ENCODE results near the gene PAX7.

PAX7 gene

GRCh38 chr1:18730321-18730720 is 99.7 kb downstream of the PAX7 start:
- H3K4me3 ChIP-seq (ENCODE audit: low read depth in 1 of 2, low read length in 2 of 2): no peak overlapping the region
- H3K9me3 ChIP-seq (ENCODE audit: low read length): no peaks in the 10 kb centered on the region
- no peaks in the 10 kb centered on the region for H3K4me1 ChIP-seq (ENCODE audit: insufficient read depth, low read length)
- no peak overlapping the region for H3K9ac ChIP-seq (ENCODE audit: low read length)
- peaks cover 12 to 17% of the 10 kb centered on the region in 2 donors for H3K27me3 ChIP-seq (ENCODE audit: control insufficient read depth in 1 of 2, insufficient read depth in 2 of 2, low read length in 2 of 2)
- no peak overlapping the region for H3K27ac ChIP-seq (ENCODE audit: low read depth, low read length)
- no peaks in the 10 kb centered on the region for H3K36me3 ChIP-seq (ENCODE audit: insufficient read depth, low read length)

GRCh38 chr1:18731148-18731547 is 100.5 kb downstream of the PAX7 start:
- H3K4me3 ChIP-seq (ENCODE audit: low read depth in 1 of 2, low read length in 2 of 2): no peak overlapping the region
- no peaks in the 10 kb centered on the region for H3K36me3 ChIP-seq (ENCODE audit: insufficient read depth, low read length)
- H3K9me3 ChIP-seq (ENCODE audit: low read length): no peaks in the 10 kb centered on the region
- peaks cover 6 to 18% of the 10 kb centered on the region in 2 donors for H3K27me3 ChIP-seq (ENCODE audit: control insufficient read depth in 1 of 2, insufficient read depth in 2 of 2, low read length in 2 of 2)
- no peak overlapping the region for H3K9ac ChIP-seq (ENCODE audit: low read length)
- no peak overlapping the region for H3K27ac ChIP-seq (ENCODE audit: low read depth, low read length)
- H3K4me1 ChIP-seq (ENCODE audit: insufficient read depth, low read length): no peaks in the 10 kb centered on the region

DNA sequence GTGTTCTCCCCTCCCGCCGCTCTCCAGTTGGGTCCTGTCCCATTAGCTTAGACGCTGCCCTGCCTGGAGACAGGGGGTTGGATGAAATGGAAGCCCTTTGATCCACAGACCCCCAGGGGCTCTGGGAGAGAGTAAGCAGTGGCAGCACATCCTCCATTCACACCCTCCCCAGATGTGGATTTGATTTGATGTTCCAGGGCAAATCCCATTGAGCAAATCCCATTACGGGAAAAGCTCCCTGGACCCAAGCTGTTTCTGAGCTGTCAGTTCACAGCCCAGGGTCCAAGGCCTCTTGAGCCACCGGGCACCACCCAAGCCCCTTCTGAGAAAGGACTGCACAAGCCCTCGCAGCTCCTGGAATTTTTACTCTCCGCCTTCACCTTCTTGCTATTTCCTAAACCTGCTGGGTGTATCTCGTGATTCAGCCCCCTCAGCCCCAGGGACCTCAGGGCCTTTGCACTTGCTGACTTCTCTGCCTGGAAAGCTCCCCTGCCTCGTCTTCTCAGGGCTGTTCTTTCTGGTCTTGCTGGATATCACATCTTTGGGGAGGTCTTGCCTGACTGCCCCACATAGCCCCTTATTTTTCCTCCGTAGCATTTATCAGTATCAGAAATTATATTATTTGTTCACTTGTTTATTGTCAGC is 101.1 kb downstream of the PAX7 start:
- H3K36me3 ChIP-seq (ENCODE audit: insufficient read depth, low read length): no peaks in the 10 kb centered on the region
- peaks cover 4 to 15% of the 10 kb centered on the region in 2 donors for H3K27me3 ChIP-seq (ENCODE audit: control insufficient read depth in 1 of 2, insufficient read depth in 2 of 2, low read length in 2 of 2)
- H3K27ac ChIP-seq (ENCODE audit: low read depth, low read length): no peak overlapping the region
- no peak overlapping the region for H3K4me3 ChIP-seq (ENCODE audit: low read depth in 1 of 2, low read length in 2 of 2)
- H3K4me1 ChIP-seq (ENCODE audit: insufficient read depth, low read length): no peaks in the 10 kb centered on the region
- no peaks in the 10 kb centered on the region for H3K9me3 ChIP-seq (ENCODE audit: low read length)
- H3K9ac ChIP-seq (ENCODE audit: low read length): no peak overlapping the region

DNA sequence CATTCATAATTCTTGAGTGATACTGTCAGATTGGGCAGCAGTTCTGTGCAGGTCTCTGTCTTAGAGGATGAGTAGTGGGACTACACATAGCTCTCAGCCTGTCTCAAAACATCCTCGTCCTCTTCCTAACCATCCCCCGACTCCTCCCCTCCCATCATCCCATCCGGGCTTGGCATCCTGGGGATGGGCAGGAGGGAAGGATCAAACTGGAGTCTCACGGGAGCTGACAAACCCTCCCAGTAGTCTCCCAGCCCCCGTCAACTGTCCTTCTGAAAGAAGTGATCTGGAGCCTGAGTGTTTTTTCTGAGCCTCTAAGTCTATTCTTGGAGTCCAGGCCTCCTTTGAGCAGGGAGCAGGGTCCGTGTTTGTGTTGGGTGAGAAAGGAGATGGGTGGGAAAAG is 102.0 kb downstream of the PAX7 start:
- H3K27ac ChIP-seq (ENCODE audit: low read depth, low read length): no peak overlapping the region
- H3K36me3 ChIP-seq (ENCODE audit: insufficient read depth, low read length): no peaks in the 10 kb centered on the region
- no peaks in the 10 kb centered on the region for H3K4me1 ChIP-seq (ENCODE audit: insufficient read depth, low read length)
- no peaks in the 10 kb centered on the region for H3K9me3 ChIP-seq (ENCODE audit: low read length)
- no peak overlapping the region for H3K9ac ChIP-seq (ENCODE audit: low read length)
- peaks cover 4 to 13% of the 10 kb centered on the region in 2 donors for H3K27me3 ChIP-seq (ENCODE audit: control insufficient read depth in 1 of 2, insufficient read depth in 2 of 2, low read length in 2 of 2)
- no peak overlapping the region for H3K4me3 ChIP-seq (ENCODE audit: low read depth in 1 of 2, low read length in 2 of 2)

GRCh38 chr1:18734001-18734400 is 103.4 kb downstream of the PAX7 start:
- H3K27ac ChIP-seq (ENCODE audit: low read depth, low read length): no peak overlapping the region
- H3K4me1 ChIP-seq (ENCODE audit: insufficient read depth, low read length): no peaks in the 10 kb centered on the region
- H3K9ac ChIP-seq (ENCODE audit: low read length): no peak overlapping the region
- H3K27me3 ChIP-seq (ENCODE audit: control insufficient read depth in 1 of 2, insufficient read depth in 2 of 2, low read length in 2 of 2): peaks cover 4 to 21% of the 10 kb centered on the region in 2 donors
- no peaks in the 10 kb centered on the region for H3K36me3 ChIP-seq (ENCODE audit: insufficient read depth, low read length)
- H3K4me3 ChIP-seq (ENCODE audit: low read depth in 1 of 2, low read length in 2 of 2): no peak overlapping the region
- H3K9me3 ChIP-seq (ENCODE audit: low read length): no peaks in the 10 kb centered on the region

DNA sequence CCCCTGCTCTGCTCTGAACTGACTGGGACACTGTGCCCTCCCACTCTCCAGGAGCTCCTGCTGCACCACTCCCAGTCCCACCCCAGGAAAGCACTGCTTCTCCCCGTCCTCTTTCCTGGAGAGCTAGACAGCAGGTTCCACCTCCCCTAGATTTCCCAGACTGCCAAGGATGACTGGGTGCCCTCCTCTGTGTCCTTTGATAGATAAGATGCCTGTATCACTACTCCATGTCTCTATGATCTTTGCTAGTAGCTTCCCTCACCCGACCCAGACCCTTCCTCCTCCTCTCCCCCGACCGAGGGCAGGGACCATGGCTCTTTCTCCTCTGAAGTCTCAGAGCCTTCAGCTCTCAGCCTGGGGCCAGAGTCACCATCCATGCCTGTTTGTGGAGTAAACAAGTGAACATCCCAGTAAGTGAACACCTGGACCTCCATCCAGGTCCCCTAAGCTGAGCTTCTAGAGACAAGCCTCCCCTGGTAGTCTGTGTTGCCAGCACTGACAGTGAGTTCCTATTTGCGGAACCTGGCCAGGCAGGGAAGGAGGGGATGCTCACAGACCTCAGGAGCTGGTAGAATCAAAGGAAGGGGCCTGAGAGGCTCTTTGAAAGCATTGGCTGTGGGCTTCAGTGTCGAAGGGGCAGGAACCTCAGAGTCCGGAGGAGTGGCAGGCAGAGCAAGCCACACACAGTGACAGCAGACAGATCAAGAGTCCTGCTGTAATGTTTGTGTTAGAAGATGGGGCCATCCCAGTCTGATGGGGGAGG is 104.0 kb downstream of the PAX7 start:
- no peaks in the 10 kb centered on the region for H3K9me3 ChIP-seq (ENCODE audit: low read length)
- H3K27me3 ChIP-seq (ENCODE audit: control insufficient read depth in 1 of 2, insufficient read depth in 2 of 2, low read length in 2 of 2): peaks cover 4 to 24% of the 10 kb centered on the region in 2 donors
- no peak overlapping the region for H3K4me3 ChIP-seq (ENCODE audit: low read depth in 1 of 2, low read length in 2 of 2)
- no peaks in the 10 kb centered on the region for H3K36me3 ChIP-seq (ENCODE audit: insufficient read depth, low read length)
- no peaks in the 10 kb centered on the region for H3K4me1 ChIP-seq (ENCODE audit: insufficient read depth, low read length)
- no peak overlapping the region for H3K27ac ChIP-seq (ENCODE audit: low read depth, low read length)
- no peak overlapping the region for H3K9ac ChIP-seq (ENCODE audit: low read length)

GRCh38 chr1:18735224-18735997 is 104.8 kb downstream of the PAX7 start:
- Histone ChIP-seq H3K36me3 (ENCODE audit: insufficient read depth, low read length) (no peaks in the 10 kb centered on the region), H3K9ac (ENCODE audit: low read length) (no peak overlapping the region), H3K27me3 (ENCODE audit: control insufficient read depth in 1 of 2, insufficient read depth in 2 of 2, low read length in 2 of 2) (peaks cover 4 to 28% of the 10 kb centered on the region in 2 donors), H3K4me3 (ENCODE audit: low read depth in 1 of 2, low read length in 2 of 2) (no peak overlapping the region), H3K27ac (ENCODE audit: low read depth, low read length) (no peak overlapping the region), H3K9me3 (ENCODE audit: low read length) (no peaks in the 10 kb centered on the region), H3K4me1 (ENCODE audit: insufficient read depth, low read length) (no peaks in the 10 kb centered on the region)

- no peak overlapping the region for H3K4me3 ChIP-seq (ENCODE audit: low read depth in 1 of 2, low read length in 2 of 2)
- H3K36me3 ChIP-seq (ENCODE audit: insufficient read depth, low read length): no peaks in the 10 kb centered on the region
- no peak overlapping the region for H3K27ac ChIP-seq (ENCODE audit: low read depth, low read length)
- no peaks in the 10 kb centered on the region for H3K4me1 ChIP-seq (ENCODE audit: insufficient read depth, low read length)
- H3K9ac ChIP-seq (ENCODE audit: low read length): no peak overlapping the region
- H3K9me3 ChIP-seq (ENCODE audit: low read length): no peaks in the 10 kb centered on the region
- H3K27me3 ChIP-seq (ENCODE audit: control insufficient read depth in 1 of 2, insufficient read depth in 2 of 2, low read length in 2 of 2): peaks cover 4 to 24% of the 10 kb centered on the region in 2 donors
Observed at GRCh38 chr1:18736958-18737357, 106.3 kb downstream of the PAX7 start.

GRCh38 chr1:18738126-18738525 is 107.5 kb downstream of the PAX7 start:
- Histone ChIP-seq H3K27me3 (ENCODE audit: control insufficient read depth in 1 of 2, insufficient read depth in 2 of 2, low read length in 2 of 2) (peaks cover 0 to 24% of the 10 kb centered on the region in 2 donors), H3K9ac (ENCODE audit: low read length) (no peak overlapping the region), H3K4me3 (ENCODE audit: low read depth in 1 of 2, low read length in 2 of 2) (no peak overlapping the region), H3K4me1 (ENCODE audit: insufficient read depth, low read length) (no peaks in the 10 kb centered on the region), H3K36me3 (ENCODE audit: insufficient read depth, low read length) (no peaks in the 10 kb centered on the region), H3K27ac (ENCODE audit: low read depth, low read length) (no peak overlapping the region), H3K9me3 (ENCODE audit: low read length) (no peaks in the 10 kb centered on the region)

DNA sequence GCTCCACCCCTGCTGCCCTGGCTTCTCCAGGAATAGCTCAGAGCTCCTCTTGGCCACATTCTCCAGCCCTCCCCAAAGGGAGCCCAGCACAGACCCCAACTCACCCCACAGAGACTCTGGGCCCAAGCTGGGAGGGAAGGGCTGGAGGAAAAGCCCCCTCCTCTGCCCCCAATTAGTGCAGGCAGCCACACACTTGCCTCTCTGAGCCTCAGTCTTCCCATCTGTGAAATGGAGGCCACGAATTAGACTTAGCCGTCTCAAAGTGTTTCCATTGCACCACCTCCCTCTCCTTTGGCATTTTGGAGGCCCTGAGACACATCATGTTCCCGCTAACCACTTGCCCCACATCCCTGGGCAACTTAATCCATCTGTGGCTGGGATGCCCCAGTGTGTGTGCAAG is 108.0 kb downstream of the PAX7 start:
- no peaks in the 10 kb centered on the region for H3K4me1 ChIP-seq (ENCODE audit: insufficient read depth, low read length)
- no peaks in the 10 kb centered on the region for H3K9me3 ChIP-seq (ENCODE audit: low read length)
- H3K27me3 ChIP-seq (ENCODE audit: control insufficient read depth in 1 of 2, insufficient read depth in 2 of 2, low read length in 2 of 2): peaks cover 0 to 24% of the 10 kb centered on the region in 2 donors
- H3K27ac ChIP-seq (ENCODE audit: low read depth, low read length): no peak overlapping the region
- H3K36me3 ChIP-seq (ENCODE audit: insufficient read depth, low read length): no peaks in the 10 kb centered on the region
- H3K4me3 ChIP-seq (ENCODE audit: low read depth in 1 of 2, low read length in 2 of 2): no peak overlapping the region
- no peak overlapping the region for H3K9ac ChIP-seq (ENCODE audit: low read length)

DNA sequence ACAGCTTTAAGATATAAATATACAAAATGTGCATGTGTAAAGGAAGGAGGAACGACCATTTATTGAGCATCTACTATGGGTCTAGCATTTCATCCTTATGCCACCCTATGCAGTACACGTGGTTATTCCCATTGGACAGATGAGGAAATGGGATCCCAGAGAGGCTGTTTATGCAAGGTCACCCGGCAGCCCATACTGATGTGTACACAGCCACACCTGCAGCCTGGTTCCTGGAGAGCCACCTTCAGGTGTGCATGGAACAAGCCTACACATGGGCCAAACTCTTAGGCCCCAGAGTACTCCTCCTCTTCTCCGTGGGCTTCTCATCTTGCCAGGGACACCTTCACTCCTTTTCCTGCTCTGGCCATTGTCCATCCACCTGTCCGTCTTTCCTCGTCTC is 108.8 kb downstream of the PAX7 start:
- Histone ChIP-seq H3K27me3 (ENCODE audit: control insufficient read depth in 1 of 2, insufficient read depth in 2 of 2, low read length in 2 of 2) (peaks cover 0 to 24% of the 10 kb centered on the region in 2 donors), H3K27ac (ENCODE audit: low read depth, low read length) (no peak overlapping the region), H3K36me3 (ENCODE audit: insufficient read depth, low read length) (no peaks in the 10 kb centered on the region), H3K9me3 (ENCODE audit: low read length) (no peaks in the 10 kb centered on the region), H3K4me1 (ENCODE audit: insufficient read depth, low read length) (no peaks in the 10 kb centered on the region), H3K9ac (ENCODE audit: low read length) (no peak overlapping the region), H3K4me3 (ENCODE audit: low read depth in 1 of 2, low read length in 2 of 2) (no peak overlapping the region)

All from muscle layer of colon (tissue), 2 donors.